K562 (cell line): ENCODE results near the gene NOD1. TPM values are rescaled to one million over a fixed set of nuclear protein-coding genes. Genes with fewer than 3 reads are reported as not detected.

Source experiments
- ATAC-seq: fragments of 200-7000 bp; cut with Tn5 transposase; 3 replicates; pipeline ENCODE4 v1.9.1; 2020; ENCODE audit warnings: moderate library complexity
- BruUV-seq: library from RNA; stranded (reverse); fragments of 400-500 nt; replicated peaks from 2 replicates; lab custom pipeline; 2021; lab: Mats Ljungman, UMichigan
- CTCF ChIA-PET: fragments of 300-600 bp; formaldehyde crosslinking; extraction: SDS; loops from one replicate; lab custom pipeline; 2021; ENCODE audit warnings: low intra/inter-chr PET ratio; lab: Yijun Ruan, JAX
- POLR2A ChIA-PET: fragments of 300-600, 350-650 bp; sonication (Branson Sonifier 250); formaldehyde crosslinking; extraction: SDS; loops from one replicate; lab custom pipeline; 2021; ENCODE audit warnings: antibody characterized with exemption, inconsistent platforms; lab: Yijun Ruan, JAX
- DNase-seq, 4 experiments: peaks; one replicate each; pipeline versions ENCODE4 v3.0.0 to v3.0.0-alpha.2; 2011 to 2018; ENCODE audit warnings: low spot score in 3 of 4, mixed read lengths in 3 of 4; ENCODE audit errors: extremely low read depth in 1 of 4
- FAIRE-seq: peaks from 2 replicates; lab custom pipeline; 2011; peaks lifted over from hg19 to GRCh38; lab: Jason Lieb, UNC
- H2AFZ ChIP-seq: 2 replicates; pipeline ENCODE4 v1.6.0; 2011; ENCODE audit warnings: low read depth, low read length, control low read depth, inconsistent platforms
- H3K27ac ChIP-seq: fragments of 200-600 bp; 3 replicates; pipeline ENCODE4 v1.8.0; 2011; ENCODE audit warnings: low read depth, mild to moderate bottlenecking, control low read depth, inconsistent platforms, low read length, moderate library complexity, mixed read lengths; ENCODE audit errors: extremely low read depth
- H3K27me3 ChIP-seq, 2 experiments: fragments of 300-600 bp in 1 of 2; 2 replicates in 1 of 2; 3 replicates in 1 of 2; pipeline versions ENCODE4 v1.6.0 to v1.8.0; 2011; ENCODE audit warnings: inconsistent platforms in 2 of 2, low read length in 2 of 2, mild to moderate bottlenecking in 1 of 2, mixed read lengths in 1 of 2, moderate library complexity in 1 of 2; ENCODE audit not compliant: control insufficient read depth in 2 of 2, insufficient read depth in 2 of 2
- H3K36me3 ChIP-seq: fragments of 300-600 bp; 3 replicates; pipeline ENCODE4 v1.8.0; 2011; ENCODE audit warnings: mild to moderate bottlenecking, low read length, inconsistent platforms; ENCODE audit not compliant: control insufficient read depth, insufficient read depth
- H3K4me1 ChIP-seq, 2 experiments: fragments of 200-600 bp in 1 of 2; replicated peaks in 1 of 2; 2 replicates in 1 of 2; 3 replicates in 1 of 2; pipeline versions ENCODE4 v1.5.1 to v1.8.0; 2011; ENCODE audit warnings: inconsistent platforms in 2 of 2, low read length in 2 of 2, mild to moderate bottlenecking in 1 of 2, mixed read lengths in 1 of 2, moderate library complexity in 1 of 2; ENCODE audit not compliant: control insufficient read depth in 2 of 2, insufficient read depth in 2 of 2
- H3K4me2 ChIP-seq: 2 replicates; pipeline ENCODE4 v1.6.1; 2011; ENCODE audit warnings: low read length, control low read depth, inconsistent platforms, mixed read lengths; ENCODE audit not compliant: insufficient read depth
- H3K4me3 ChIP-seq: fragments of 200-600 bp; sonication (generic), shearing (Covaris generic); 2 replicates; pipeline ENCODE4 v1.5.1; 2016; ENCODE audit warnings: control low read depth, inconsistent platforms
- H3K79me2 ChIP-seq: fragments of 200-600 bp; 3 replicates; pipeline ENCODE4 v1.8.0; 2011; ENCODE audit warnings: low read length, inconsistent platforms; ENCODE audit not compliant: control insufficient read depth, insufficient read depth
- H3K9ac ChIP-seq, 2 experiments: 2 replicates each; pipeline versions ENCODE4 v1.6.0 to v1.6.1; 2011; ENCODE audit warnings: low read depth in 2 of 2, low read length in 2 of 2, control low read depth in 1 of 2, inconsistent platforms in 1 of 2, mild to moderate bottlenecking in 1 of 2, mixed read lengths in 1 of 2; ENCODE audit not compliant: insufficient read depth in 1 of 2
- H3K9me1 ChIP-seq: one replicate; pipeline ENCODE4 v1.6.0; 2011; ENCODE audit warnings: inconsistent platforms, mild to moderate bottlenecking, low read length, moderate library complexity; ENCODE audit not compliant: control insufficient read depth, insufficient read depth
- H3K9me3 ChIP-seq: replicated peaks from 2 replicates; pipeline ENCODE4 v1.5.1; 2011; ENCODE audit warnings: low read depth, low read length, inconsistent platforms; ENCODE audit not compliant: control insufficient read depth, insufficient read depth
- H4K20me1 ChIP-seq: replicated peaks from 2 replicates; pipeline ENCODE4 v1.6.1; 2011; ENCODE audit warnings: low read length, inconsistent platforms, mixed read lengths; ENCODE audit not compliant: control insufficient read depth, insufficient read depth
- BRCA1 ChIP-seq, 2 experiments: fragments of 450-650 bp in 1 of 2; sonication (generic) in 1 of 2; formaldehyde crosslinking in 1 of 2; IDR thresholded peaks; 2 replicates each; pipeline versions ENCODE4 v1.5.0 to v1.6.1; 2017 to 2020; ENCODE audit warnings: mild to moderate bottlenecking in 1 of 2, missing genetic modification reagents in 1 of 2
- E4F1 ChIP-seq: fragments of 250-450 bp; sonication (Bioruptor Pico); IDR thresholded peaks from 2 replicates; pipeline ENCODE4 v1.5.0; 2021; ENCODE audit warnings: mild to moderate bottlenecking, borderline replicate concordance
- ELK1 ChIP-seq: sonication (generic); formaldehyde crosslinking; IDR thresholded peaks from 2 replicates; pipeline ENCODE4 v1.8.1; 2022; ENCODE audit warnings: missing genetic modification reagents
- GABPB2 ChIP-seq: fragments of 250-450 bp; sonication (Bioruptor Pico); conservative IDR thresholded peaks from 2 replicates; pipeline ENCODE4 v1.5.1; 2021; ENCODE audit warnings: mild to moderate bottlenecking
- MCM5 ChIP-seq: fragments of 450-650 bp; IDR thresholded peaks from 2 replicates; pipeline ENCODE4 v1.6.1; 2016; ENCODE audit warnings: low read depth
- MLLT1 ChIP-seq, 2 experiments: fragments of 450-650 bp; IDR thresholded peaks; 2 replicates each; pipeline ENCODE4 v1.6.1; 2016
- MXI1 ChIP-seq: IDR thresholded peaks from 2 replicates; pipeline ENCODE4 v1.6.1; 2011; ENCODE audit warnings: low read depth, mild to moderate bottlenecking, improper control_type of control experiment, low read length
- PREB ChIP-seq: sonication (generic); formaldehyde crosslinking; IDR thresholded peaks from 2 replicates; pipeline ENCODE4 v1.8.1; 2023; ENCODE audit warnings: mild to moderate bottlenecking, missing genetic modification reagents
- ZBTB5 ChIP-seq: fragments of 450-650 bp; IDR thresholded peaks from 2 replicates; pipeline ENCODE4 v1.6.1; 2017; ENCODE audit warnings: antibody characterized with exemption
- ZNF239 ChIP-seq: fragments of 250-450 bp; sonication (Bioruptor Pico); IDR thresholded peaks from 2 replicates; pipeline ENCODE4 v1.4.0; 2020; ENCODE audit warnings: mild to moderate bottlenecking
- ZNF695 ChIP-seq: fragments of 450-650 bp; formaldehyde crosslinking; IDR thresholded peaks from 2 replicates; pipeline ENCODE4 v1.4.0; 2020; ENCODE audit warnings: mild to moderate bottlenecking, moderate library complexity
- ZNF699 ChIP-seq: fragments of 250-450 bp; sonication (Bioruptor Pico); IDR thresholded peaks from 2 replicates; pipeline ENCODE4 v1.8.0; 2021; ENCODE audit warnings: mild to moderate bottlenecking, moderate library complexity; ENCODE audit not compliant: insufficient replicate concordance
- WGBS: fragments of 100-300 bp; shearing (Covaris generic); methylation state at CpG from one replicate; pipeline ENCODE4 v1.1.6; 2016; ENCODE audit warnings: low coverage, mixed read lengths; ENCODE audit not compliant: insufficient coverage; ENCODE audit errors: missing lambda C conversion rate; 5-methylcytosine and 5-hydroxymethylcytosine counted together
- in situ Hi-C: fragments of 300-500 bp; cut with MboI; formaldehyde crosslinking; loops from 4 replicates; pipeline ENCODE4 v1.15.0; 2018; ENCODE audit warnings: inconsistent platforms, mixed read lengths
- intact Hi-C: fragments of 100-400 bp; cut with micrococcal nuclease; formaldehyde crosslinking; loops from 2 replicates; pipeline ENCODE4 v1.14.2; 2022
- polyA plus RNA-seq, 8 experiments: library from polyadenylated mRNA; depleted of rRNA in 4 of 8; stranded (reverse) in 5 of 8; unstranded in 3 of 8; fragments of >200 nt; fragmentation: Nextera tagmentation in 2 of 8; fragmentation: Illumina TruSeq in 1 of 8; extraction: Ambion mirVana in 2 of 8; extraction: Trizol in 1 of 8; gene quantifications; 2 replicates each; pipeline versions ENCODE4 v1.2.1 to v1.2.3, GENCODE V29; 2011 to 2014; ENCODE audit warnings: inconsistent platforms in 1 of 8, missing spikeins in 1 of 8
- total RNA-seq, 7 experiments: library from RNA; depleted of rRNA in 6 of 7; stranded (reverse); fragments of >200 nt in 6 of 7; fragmentation: Illumina TruSeq in 2 of 7; extraction: Trizol in 2 of 7; gene quantifications; 2 replicates each; pipeline versions ENCODE4 v1.2.1 to v1.2.3, GENCODE V29; 2011 to 2021; ENCODE audit warnings: low replicate concordance in 1 of 7

NOD1 gene
- total and polyA plus RNA-seq, 9 of the 15 experiments (the other 6 are each of a cell fraction or from before 2014, with no cell fraction given): 0.34 to 7.1 (median 4.7) TPM

GRCh38 chr7:30428246-30429155 lies 50.1 kb downstream of the NOD1 start:
- DNase-seq (no peak), FAIRE-seq (no peak), ATAC-seq (no peak)
- no peak overlapping the region for H3K27ac ChIP-seq
- no peak overlapping the region for H3K4me2 ChIP-seq
- 66% methylated on average over 7 of the region's 7 CpGs for WGBS
- ChIA-PET CTCF (no interaction called here), POLR2A (interaction anchor here (1.2 kb wide), 1 partner anchor 103 kb away, joined by 3 read pairs; no protein-coding TSS in a partner anchor)
- in situ Hi-C loops: no loop called here
- intact Hi-C loops: loop anchor here (5.0 kb wide), 1 partner anchor 39 kb away; no protein-coding TSS in a partner anchor
- H3K4me1 ChIP-seq: no peaks in the 10 kb centered on the region; a peak in 1 of 5 replicates
- H4K20me1 ChIP-seq: no peaks in the 10 kb centered on the region; the same call in 1 of the 2 replicates
- H3K27me3 ChIP-seq: no peaks in the 10 kb centered on the region
- H3K36me3 ChIP-seq: peaks cover 2% of the 10 kb centered on the region; the same call in 1 of the 3 replicates
- H3K9me3 ChIP-seq: no peaks in the 10 kb centered on the region
- H2AFZ ChIP-seq: no peak overlapping the region
- H3K9ac ChIP-seq: no peak overlapping the region
- no peaks in the 10 kb centered on the region for H3K9me1 ChIP-seq
- BruUV-seq: no TSS peak
- H3K79me2 ChIP-seq: no peaks in the 10 kb centered on the region
- H3K4me3 ChIP-seq: no peak overlapping the region
- TF ChIP-seq ZNF239 (CRISPR knock-in tag) (no peak), MLLT1 (IDR thresholded peaks at IDR 0.05) (no peak), ZBTB5 (no peak), MCM5 (no peak), ELK1 (CRISPR knock-in tag) (no peak), BRCA1 (IDR thresholded peaks at IDR 0.05) (no peak), BRCA1 (CRISPR knock-in tag; IDR thresholded peaks at IDR 0.05) (no peak), ZNF695 (no peak), PREB (no peak), ZNF699 (CRISPR knock-in tag) (no peak), E4F1 (CRISPR knock-in tag) (no peak), GABPB2 (CRISPR knock-in tag) (no peak), MXI1 (no peak)
